ENCODE results near the gene EXOC4. TPM values are rescaled to one million over a fixed set of nuclear protein-coding genes. Genes with fewer than 3 reads are reported as not detected.

The EXOC4 gene
- total and polyA plus RNA-seq, 2 of the 8 experiments (the other 6 are each of a cell fraction or from before 2014, with no cell fraction given): 27.0 to 67.3 TPM

DNA sequence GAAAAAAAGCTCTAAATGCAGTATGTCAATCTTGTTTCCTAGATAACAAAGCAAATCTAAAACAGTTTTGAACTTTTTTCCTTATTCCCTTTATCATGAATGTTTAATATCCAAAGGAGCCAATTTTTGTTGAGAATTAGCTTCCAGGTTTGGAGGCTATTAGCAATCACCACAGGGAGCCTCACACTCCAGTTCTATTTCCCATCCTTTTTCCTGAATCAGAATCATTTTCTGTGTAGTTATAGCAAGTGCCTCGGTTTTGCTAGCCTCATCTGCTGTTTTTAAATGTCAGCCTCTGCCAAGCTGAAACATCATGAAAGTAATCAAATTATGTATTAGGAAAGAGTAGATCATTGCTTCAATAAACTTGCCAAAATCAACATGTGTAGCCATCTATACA, 516.8 kb downstream of the EXOC4 start:
- no peaks in the 10 kb centered on the region for H3K79me1 ChIP-seq (ENCODE audit: low read depth, low read length)
- POLR2A ChIA-PET (ENCODE audit: partially characterized antibody): interaction anchor here (1.0 kb wide), 1 partner anchor 18 kb away, joined by 3 read pairs; no protein-coding TSS in a partner anchor
- no peak overlapping the region for H3K18ac ChIP-seq (ENCODE audit: extremely low read depth, low read length)
- TF ChIP-seq KDM5A (IDR thresholded peaks at IDR 0.05; ENCODE audit: low read length): no peak
- no peak for TF ChIP-seq CEBPB (IDR thresholded peaks at IDR 0.05; ENCODE audit: low read depth, low read length)
- no peak for TF ChIP-seq EP300 (IDR thresholded peaks at IDR 0.05; ENCODE audit: borderline replicate concordance in 1 of 2, low read depth in 2 of 2, low read length in 2 of 2)
- TF ChIP-seq TEAD4 (IDR thresholded peaks at IDR 0.05; ENCODE audit: low read depth, low read length): no peak
- no peak for TF ChIP-seq KDM1A (IDR thresholded peaks at IDR 0.05; ENCODE audit: borderline replicate concordance, low read length)
- no peak for TF ChIP-seq CHD1 (IDR thresholded peaks at IDR 0.05; ENCODE audit: low read depth, low read length)
- TF ChIP-seq CBX8 (IDR thresholded peaks at IDR 0.05; ENCODE audit: borderline replicate concordance, low read depth, low read length): no peak
- TF ChIP-seq, protein P1, sequence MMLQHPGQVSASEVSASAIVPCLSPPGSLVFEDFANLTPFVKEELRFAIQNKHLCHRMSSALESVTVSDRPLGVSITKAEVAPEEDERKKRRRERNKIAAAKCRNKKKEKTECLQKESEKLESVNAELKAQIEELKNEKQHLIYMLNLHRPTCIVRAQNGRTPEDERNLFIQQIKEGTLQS (IDR thresholded peaks at IDR 0.05; ENCODE audit: insufficient read depth, low read depth, low read length): no peak
- TF ChIP-seq, protein P2, sequence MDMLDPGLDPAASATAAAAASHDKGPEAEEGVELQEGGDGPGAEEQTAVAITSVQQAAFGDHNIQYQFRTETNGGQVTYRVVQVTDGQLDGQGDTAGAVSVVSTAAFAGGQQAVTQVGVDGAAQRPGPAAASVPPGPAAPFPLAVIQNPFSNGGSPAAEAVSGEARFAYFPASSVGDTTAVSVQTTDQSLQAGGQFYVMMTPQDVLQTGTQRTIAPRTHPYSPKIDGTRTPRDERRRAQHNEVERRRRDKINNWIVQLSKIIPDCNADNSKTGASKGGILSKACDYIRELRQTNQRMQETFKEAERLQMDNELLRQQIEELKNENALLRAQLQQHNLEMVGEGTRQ (IDR thresholded peaks at IDR 0.05; ENCODE audit: low read length): no peak
- no peak for TF ChIP-seq SAP30 (IDR thresholded peaks at IDR 0.05; ENCODE audit: insufficient read depth, insufficient replicate concordance, low read length)
- no peak for TF ChIP-seq POLR2A (IDR thresholded peaks at IDR 0.05; ENCODE audit: control extremely low read depth in 1 of 2, low read depth in 2 of 2, low read length in 2 of 2)
- no peak for TF ChIP-seq ZNF274 (IDR thresholded peaks at IDR 0.05; ENCODE audit: borderline replicate concordance, extremely low read depth, low read length)
- TF ChIP-seq SP2 (IDR thresholded peaks at IDR 0.05; ENCODE audit: low read length): no peak

More for the DNA sequence above, 516.8 kb downstream of the EXOC4 start:
- Histone ChIP-seq H3K79me2 (ENCODE audit: control insufficient read depth in 1 of 2, insufficient read depth in 2 of 2, low read length in 2 of 2) (no peaks in the 10 kb centered on the region), H2AK5ac (ENCODE audit: low read depth, low read length) (no peak overlapping the region), H3K4me2 (ENCODE audit: insufficient read depth in 1 of 2, low read depth in 2 of 2, low read length in 2 of 2) (no peak overlapping the region), H3K23ac (ENCODE audit: insufficient read length) (no peak overlapping the region), H2BK5ac (ENCODE audit: low read depth, low read length) (no peak overlapping the region), H2BK120ac (replicated peaks; ENCODE audit: low read depth, low read length) (no peak overlapping the region), H2AFZ (ENCODE audit: low read length) (no peak overlapping the region), H3K23me2 (ENCODE audit: low read depth, low read length) (no peaks in the 10 kb centered on the region), H3K27me3 (replicated peaks in 1 of 4; ENCODE audit: control insufficient read depth in 3 of 4, extremely low read depth in 1 of 4, insufficient read depth in 3 of 4, low read length in 3 of 4) (no peaks in the 10 kb centered on the region), H3K4ac (replicated peaks; ENCODE audit: insufficient read length, low read depth, low read length) (no peak overlapping the region), H3K56ac (replicated peaks; ENCODE audit: insufficient read length, low read depth, low read length) (no peak overlapping the region), H2BK15ac (ENCODE audit: low read length) (no peak overlapping the region), H2BK20ac (ENCODE audit: low read length) (no peak overlapping the region), H3K9me3 (ENCODE audit: insufficient read depth in 2 of 2, low read depth in 1 of 2, low read length in 1 of 2) (no peaks in the 10 kb centered on the region), H4K20me1 (replicated peaks in 1 of 2; ENCODE audit: control insufficient read depth in 1 of 2, insufficient read depth in 2 of 2, low read length in 2 of 2) (no peaks in the 10 kb centered on the region), H3K14ac (ENCODE audit: insufficient read length) (no peak overlapping the region), H3K27ac (ENCODE audit: low read depth, low read length) (no peak overlapping the region), H4K8ac (ENCODE audit: extremely low read depth, insufficient read depth, low read length) (no peak overlapping the region), H3K4me1 (replicated peaks in 1 of 4; ENCODE audit: control insufficient read depth in 3 of 4, insufficient read depth in 4 of 4, low read length in 3 of 4) (peaks cover 0 to 2% (median 0%) of the 10 kb centered on the region in 4 experiments; a peak in 1 of 7 replicates), H4K5ac (ENCODE audit: insufficient read length, low read depth, low read length) (no peak overlapping the region), H3K36me3 (ENCODE audit: control insufficient read depth in 2 of 4, insufficient read depth in 4 of 4, low read length in 3 of 4) (no peaks in the 10 kb centered on the region), H4K91ac (replicated peaks; ENCODE audit: insufficient read length, low read length) (no peak overlapping the region), H3K9ac (replicated peaks in 1 of 4; ENCODE audit: extremely low read depth in 1 of 4, low read depth in 3 of 4, low read length in 3 of 4) (no peak overlapping the region), H3K4me3 (ENCODE audit: extremely low read depth in 1 of 4, insufficient read depth in 2 of 4, low read depth in 3 of 4, low read length in 4 of 4) (no peak overlapping the region), H2BK12ac (ENCODE audit: low read depth, low read length) (no peak overlapping the region)
- FAIRE-seq (no peak), DNase-seq (ENCODE audit: low read depth in 1 of 2, low spot score in 2 of 2) (no peak)
- CTCF ChIA-PET (ENCODE audit: partially characterized antibody): no interaction called here
- WGBS, 2 experiments (ENCODE audit: extremely low coverage in 1 of 2, insufficient coverage in 1 of 2, insufficient read length in 1 of 2, insufficient replicate concordance in 2 of 2, low coverage in 1 of 2, low lambda C conversion rate in 2 of 2, missing lambda C conversion rate in 1 of 2): 67% methylated on average over 1 of the region's 1 CpG; no CpG with 5 or more reads in 1 of the 2 experiments
